ENCODE results near the gene PRPF19.
"Not testable (repeated sequence)": the region's sequence is repeated elsewhere in the genome, so short reads cannot be mapped to it uniquely, and the experiment has no call there.

The PRPF19 gene

GRCh38 chr11:60921777-60922335 lies 15.5 kb upstream of the PRPF19 start:
- no peak for DNase-seq

GRCh38 chr11:60921259-60921658 lies 14.9 kb upstream of the PRPF19 start:
- no peak for DNase-seq

- no peak for DNase-seq
Measured at GRCh38 chr11:60919956-60920355, 13.6 kb upstream of the PRPF19 start.

GRCh38 chr11:60919320-60919719 lies 12.9 kb upstream of the PRPF19 start:
- DNase-seq: no peak

GRCh38 chr11:60918939-60919265 lies 12.5 kb upstream of the PRPF19 start:
- DNase-seq: no peak

GRCh38 chr11:60918251-60918938 lies 12.0 kb upstream of the PRPF19 start:
- no peak for DNase-seq

GRCh38 chr11:60917267-60917666 lies 10.9 kb upstream of the PRPF19 start:
- no peak for DNase-seq

GRCh38 chr11:60916669-60917206 lies 10.4 kb upstream of the PRPF19 start:
- DNase-seq: no peak

GRCh38 chr11:60915248-60915914 lies 9.0 kb upstream of the PRPF19 start:
- DNase-seq: no peak

- no peak for DNase-seq
Measured at GRCh38 chr11:60914633-60915247, 8.4 kb upstream of the PRPF19 start.

- peak; percentile 96 for DNase-seq
Measured at GRCh38 chr11:60913793-60914632, 7.6 kb upstream of the PRPF19 start, which contains the start of gene TMEM109. Gene TMEM109 (plus strand): TSS chr11:60914158. CDS start chr11:60919694, 5,536 bp downstream.

GRCh38 chr11:60912851-60913528 lies 6.6 kb upstream of the PRPF19 start:
- no peak for DNase-seq

GRCh38 chr11:60912223-60912850 lies 6.0 kb upstream of the PRPF19 start:
- DNase-seq: no peak

- DNase-seq: no peak
Measured at GRCh38 chr11:60910711-60911380, 4.5 kb upstream of the PRPF19 start.

- DNase-seq: no peak
Measured at GRCh38 chr11:60910281-60910687, 3.9 kb upstream of the PRPF19 start.

GRCh38 chr11:60909680-60910280 lies 3.4 kb upstream of the PRPF19 start:
- DNase-seq: not testable (repeated sequence)

GRCh38 chr11:60908803-60909202 lies 2.4 kb upstream of the PRPF19 start:
- no peak for DNase-seq

GRCh38 chr11:60905551-60906113 lies 753 bp downstream of the PRPF19 start:
- DNase-seq: no peak

- DNase-seq: no peak
Measured at GRCh38 chr11:60905047-60905446, 1.3 kb downstream of the PRPF19 start.

- DNase-seq: no peak
Measured at GRCh38 chr11:60902625-60903024, 3.8 kb downstream of the PRPF19 start.
